ENCODE measurements around the gene CALHM5.

CALHM5 gene

GRCh38 chr6:116531675-116532570 lies 20.5 kb downstream of the CALHM5 start:
- no peaks in the 10 kb centered on the region for H3K36me3 ChIP-seq (ENCODE audit: insufficient read depth, low read depth, low read length)
- H3K27ac ChIP-seq (ENCODE audit: low read length) = no peak overlapping the region
- H3K4me1 ChIP-seq (ENCODE audit: insufficient read depth, low read length) = peaks cover 34% of the 10 kb centered on the region
- H3K9me3 ChIP-seq (ENCODE audit: insufficient read depth, low read depth, low read length) = no peaks in the 10 kb centered on the region
- H3K27me3 ChIP-seq (ENCODE audit: insufficient read depth, low read length) = no peaks in the 10 kb centered on the region
- no peak overlapping the region for H3K9ac ChIP-seq (ENCODE audit: low read depth, low read length)
- no peak overlapping the region for H3K4me3 ChIP-seq (ENCODE audit: low read length)

- H3K27me3 ChIP-seq (ENCODE audit: insufficient read depth, low read length) = no peaks in the 10 kb centered on the region
- H3K4me3 ChIP-seq (ENCODE audit: low read length) = no peak overlapping the region
- no peaks in the 10 kb centered on the region for H3K36me3 ChIP-seq (ENCODE audit: insufficient read depth, low read depth, low read length)
- H3K9ac ChIP-seq (ENCODE audit: low read depth, low read length) = no peak overlapping the region
- peaks cover 34% of the 10 kb centered on the region for H3K4me1 ChIP-seq (ENCODE audit: insufficient read depth, low read length)
- no peak overlapping the region for H3K27ac ChIP-seq (ENCODE audit: low read length)
- H3K9me3 ChIP-seq (ENCODE audit: insufficient read depth, low read depth, low read length) = no peaks in the 10 kb centered on the region
These were observed 22.0 kb downstream of the CALHM5 start for GRCh38 chr6:116533233-116533957.

- Histone ChIP-seq H3K4me3 (ENCODE audit: low read length) (no peak overlapping the region), H3K27ac (ENCODE audit: low read length) (no peak overlapping the region), H3K36me3 (ENCODE audit: insufficient read depth, low read depth, low read length) (no peaks in the 10 kb centered on the region), H3K9me3 (ENCODE audit: insufficient read depth, low read depth, low read length) (no peaks in the 10 kb centered on the region), H3K27me3 (ENCODE audit: insufficient read depth, low read length) (no peaks in the 10 kb centered on the region), H3K9ac (ENCODE audit: low read depth, low read length) (no peak overlapping the region), H3K4me1 (ENCODE audit: insufficient read depth, low read length) (peaks cover 22% of the 10 kb centered on the region)
These were observed 23.7 kb downstream of the CALHM5 start for GRCh38 chr6:116535109-116535508.

- Histone ChIP-seq H3K9me3 (ENCODE audit: insufficient read depth, low read depth, low read length) (no peaks in the 10 kb centered on the region), H3K4me1 (ENCODE audit: insufficient read depth, low read length) (peaks cover 14% of the 10 kb centered on the region), H3K27ac (ENCODE audit: low read length) (no peak overlapping the region), H3K27me3 (ENCODE audit: insufficient read depth, low read length) (no peaks in the 10 kb centered on the region), H3K36me3 (ENCODE audit: insufficient read depth, low read depth, low read length) (no peaks in the 10 kb centered on the region), H3K9ac (ENCODE audit: low read depth, low read length) (no peak overlapping the region), H3K4me3 (ENCODE audit: low read length) (no peak overlapping the region)
These were observed 24.8 kb downstream of the CALHM5 start for GRCh38 chr6:116536216-116536621.

- no peak overlapping the region for H3K27ac ChIP-seq (ENCODE audit: low read length)
- H3K9me3 ChIP-seq (ENCODE audit: insufficient read depth, low read depth, low read length) = no peaks in the 10 kb centered on the region
- H3K4me3 ChIP-seq (ENCODE audit: low read length) = no peak overlapping the region
- H3K36me3 ChIP-seq (ENCODE audit: insufficient read depth, low read depth, low read length) = no peaks in the 10 kb centered on the region
- no peaks in the 10 kb centered on the region for H3K4me1 ChIP-seq (ENCODE audit: insufficient read depth, low read length)
- no peak overlapping the region for H3K9ac ChIP-seq (ENCODE audit: low read depth, low read length)
- no peaks in the 10 kb centered on the region for H3K27me3 ChIP-seq (ENCODE audit: insufficient read depth, low read length)
These were observed 31.0 kb downstream of the CALHM5 start for GRCh38 chr6:116542426-116542825.

DNA sequence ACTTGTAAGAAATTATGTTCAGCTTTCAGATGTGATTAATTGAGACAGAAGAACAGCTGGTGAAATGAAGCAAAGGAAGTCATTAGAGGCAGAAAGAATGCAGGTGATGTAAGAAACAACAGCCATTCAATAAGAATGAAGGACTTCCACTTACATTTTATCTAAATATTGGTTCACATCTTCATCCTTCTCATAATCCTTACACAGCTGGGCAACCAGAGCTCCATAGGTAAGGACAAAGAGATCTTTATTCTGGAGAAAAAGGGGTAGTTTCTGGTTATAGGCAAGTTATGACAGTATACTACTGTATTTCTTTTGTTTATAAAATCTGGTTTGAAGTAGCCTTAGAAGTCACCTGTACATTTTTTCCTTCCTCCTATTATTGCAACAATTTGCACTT lies 31.7 kb downstream of the CALHM5 start:
- Histone ChIP-seq H3K4me1 (ENCODE audit: insufficient read depth, low read length) (no peaks in the 10 kb centered on the region), H3K36me3 (ENCODE audit: insufficient read depth, low read depth, low read length) (no peaks in the 10 kb centered on the region), H3K9me3 (ENCODE audit: insufficient read depth, low read depth, low read length) (no peaks in the 10 kb centered on the region), H3K9ac (ENCODE audit: low read depth, low read length) (no peak overlapping the region), H3K27me3 (ENCODE audit: insufficient read depth, low read length) (no peaks in the 10 kb centered on the region), H3K4me3 (ENCODE audit: low read length) (no peak overlapping the region), H3K27ac (ENCODE audit: low read length) (no peak overlapping the region)

DNA sequence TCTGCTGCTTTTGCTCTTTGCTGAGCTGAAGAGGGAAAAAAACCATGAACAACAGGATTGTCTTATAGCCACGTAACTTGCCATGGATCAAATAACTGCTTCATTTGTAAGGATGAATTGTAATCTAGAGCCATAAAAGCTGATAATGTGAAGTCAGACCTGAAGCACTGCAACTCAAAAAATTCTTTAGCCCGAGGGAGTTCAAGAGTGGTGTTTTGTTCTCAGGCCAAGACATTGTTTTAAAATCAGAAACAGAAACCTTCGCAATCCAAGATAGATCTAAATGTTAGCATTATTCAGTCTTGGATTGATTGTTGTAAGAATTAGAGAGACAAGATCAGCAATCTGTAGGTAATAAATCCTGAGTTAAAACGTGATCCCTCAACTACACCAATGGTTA lies 34.2 kb downstream of the CALHM5 start, which contains the start of gene TRAPPC3L:
TRAPPC3L (minus strand) TSS at position 34 of the 400 bp plus-strand sequence. CDS start 170 bp downstream, outside the sequence.
- H3K9me3 ChIP-seq (ENCODE audit: insufficient read depth, low read depth, low read length) = no peaks in the 10 kb centered on the region
- H3K27me3 ChIP-seq (ENCODE audit: insufficient read depth, low read length) = no peaks in the 10 kb centered on the region
- H3K27ac ChIP-seq (ENCODE audit: low read length) = no peak within 1 kb of the TSS
- no peaks in the 10 kb centered on the region for H3K4me1 ChIP-seq (ENCODE audit: insufficient read depth, low read length)
- H3K36me3 ChIP-seq (ENCODE audit: insufficient read depth, low read depth, low read length) = no peaks in the 10 kb centered on the region
- no peak within 1 kb of the TSS for H3K4me3 ChIP-seq (ENCODE audit: low read length)
- H3K9ac ChIP-seq (ENCODE audit: low read depth, low read length) = no peak within 1 kb of the TSS

- no peaks in the 10 kb centered on the region for H3K36me3 ChIP-seq (ENCODE audit: insufficient read depth, low read depth, low read length)
- no peak overlapping the region for H3K27ac ChIP-seq (ENCODE audit: low read length)
- no peaks in the 10 kb centered on the region for H3K9me3 ChIP-seq (ENCODE audit: insufficient read depth, low read depth, low read length)
- H3K4me3 ChIP-seq (ENCODE audit: low read length) = no peak overlapping the region
- H3K27me3 ChIP-seq (ENCODE audit: insufficient read depth, low read length) = no peaks in the 10 kb centered on the region
- no peaks in the 10 kb centered on the region for H3K4me1 ChIP-seq (ENCODE audit: insufficient read depth, low read length)
- no peak overlapping the region for H3K9ac ChIP-seq (ENCODE audit: low read depth, low read length)
These were observed 35.9 kb downstream of the CALHM5 start for GRCh38 chr6:116547358-116547757.

GRCh38 chr6:116550796-116551195 lies 39.4 kb downstream of the CALHM5 start:
- H3K27ac ChIP-seq (ENCODE audit: low read length) = no peak overlapping the region
- H3K27me3 ChIP-seq (ENCODE audit: insufficient read depth, low read length) = no peaks in the 10 kb centered on the region
- no peaks in the 10 kb centered on the region for H3K4me1 ChIP-seq (ENCODE audit: insufficient read depth, low read length)
- H3K36me3 ChIP-seq (ENCODE audit: insufficient read depth, low read depth, low read length) = no peaks in the 10 kb centered on the region
- no peak overlapping the region for H3K4me3 ChIP-seq (ENCODE audit: low read length)
- H3K9ac ChIP-seq (ENCODE audit: low read depth, low read length) = no peak overlapping the region
- H3K9me3 ChIP-seq (ENCODE audit: insufficient read depth, low read depth, low read length) = no peaks in the 10 kb centered on the region

DNA sequence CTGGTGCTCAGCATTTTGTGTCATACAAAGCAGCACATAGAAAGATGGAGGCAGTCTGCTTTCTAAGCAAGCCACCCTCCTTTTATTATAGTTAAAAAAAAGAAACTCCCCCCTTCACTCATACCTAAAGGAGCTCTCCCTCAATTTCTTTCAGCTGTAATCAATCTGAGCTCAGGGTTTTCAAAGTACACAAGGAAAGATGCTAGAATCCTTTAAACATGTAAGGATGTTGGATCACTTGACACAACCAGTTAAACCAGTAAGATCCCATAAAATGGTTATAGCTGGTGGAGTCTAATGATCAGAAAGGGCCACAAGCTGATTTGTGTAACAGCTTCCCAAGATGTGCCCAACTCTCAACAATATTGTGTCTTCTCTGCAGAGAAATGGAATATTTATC lies 42.0 kb downstream of the CALHM5 start, which contains the start of gene CALHM4:
CALHM4 (plus strand) TSS at position 301 of the 400 bp plus-strand sequence; CDS start at position 344, 43 bp downstream.
- H3K36me3 ChIP-seq (ENCODE audit: insufficient read depth, low read depth, low read length) = no peaks in the 10 kb centered on the region
- H3K9me3 ChIP-seq (ENCODE audit: insufficient read depth, low read depth, low read length) = no peaks in the 10 kb centered on the region
- no peak within 1 kb of the TSS for H3K4me3 ChIP-seq (ENCODE audit: low read length)
- no peaks in the 10 kb centered on the region for H3K4me1 ChIP-seq (ENCODE audit: insufficient read depth, low read length)
- no peak within 1 kb of the TSS for H3K9ac ChIP-seq (ENCODE audit: low read depth, low read length)
- H3K27me3 ChIP-seq (ENCODE audit: insufficient read depth, low read length) = no peaks in the 10 kb centered on the region
- H3K27ac ChIP-seq (ENCODE audit: low read length) = no peak within 1 kb of the TSS

- H3K27ac ChIP-seq (ENCODE audit: low read length) = no peak overlapping the region
- H3K9me3 ChIP-seq (ENCODE audit: insufficient read depth, low read depth, low read length) = no peaks in the 10 kb centered on the region
- H3K4me1 ChIP-seq (ENCODE audit: insufficient read depth, low read length) = no peaks in the 10 kb centered on the region
- no peak overlapping the region for H3K4me3 ChIP-seq (ENCODE audit: low read length)
- H3K36me3 ChIP-seq (ENCODE audit: insufficient read depth, low read depth, low read length) = no peaks in the 10 kb centered on the region
- H3K9ac ChIP-seq (ENCODE audit: low read depth, low read length) = no peak overlapping the region
- no peaks in the 10 kb centered on the region for H3K27me3 ChIP-seq (ENCODE audit: insufficient read depth, low read length)
These were observed 44.6 kb downstream of the CALHM5 start for GRCh38 chr6:116556065-116556464.

Measured in iPS-20b (cell line).